GM12878 (cell line): ENCODE measurements around the gene MRPL20. TPM values are rescaled to one million over a fixed set of nuclear protein-coding genes. Genes with fewer than 3 reads are reported as not detected.

ENCODE experiments used
- CHD2 ChIP-seq: IDR thresholded peaks from 2 replicates; pipeline ENCODE4 v1.6.1; 2011; ENCODE audit warnings: low read depth, low read length, improper control_type of control experiment, borderline replicate concordance
- FOS ChIP-seq: IDR thresholded peaks from 3 replicates; pipeline ENCODE4 v1.6.1; 2011; ENCODE audit warnings: borderline replicate concordance; ENCODE audit not compliant: insufficient read length; ENCODE audit errors: extremely low read depth
- GATAD2B ChIP-seq: fragments of 450-650 bp; conservative IDR thresholded peaks from 2 replicates; pipeline ENCODE4 v1.6.1; 2017; ENCODE audit warnings: low read depth, mild to moderate bottlenecking, moderate library complexity
- PML ChIP-seq: IDR thresholded peaks from 2 replicates; pipeline ENCODE4 v1.6.1; 2012; ENCODE audit warnings: low read length, inconsistent platforms
- POLR2AphosphoS5 ChIP-seq: IDR thresholded peaks from 2 replicates; pipeline ENCODE4 v1.6.1; 2011; ENCODE audit warnings: mild to moderate bottlenecking, low read length, inconsistent platforms
- SMAD5 ChIP-seq: IDR thresholded peaks from 2 replicates; pipeline ENCODE4 v1.6.1; 2016; ENCODE audit warnings: antibody characterized with exemption, low read depth
- TARDBP ChIP-seq: IDR thresholded peaks from 2 replicates; pipeline ENCODE4 v1.6.1; 2016; ENCODE audit warnings: borderline replicate concordance
- polyA plus RNA-seq, 11 experiments: library from polyadenylated mRNA; depleted of rRNA in 4 of 11; unstranded in 6 of 11; stranded (reverse) in 5 of 11; fragments of >200 nt; fragmentation: Nextera tagmentation in 4 of 11; fragmentation: Illumina TruSeq in 1 of 11; extraction: Ambion mirVana in 4 of 11; extraction: Trizol in 1 of 11; gene quantifications; 1 replicate in 1 of 11; 2 replicates in 10 of 11; pipeline versions ENCODE4 v1.2.1 to v1.2.3, GENCODE V29; 2011 to 2016; ENCODE audit warnings: inconsistent platforms in 2 of 11, missing spikeins in 2 of 11, low read depth in 1 of 11
- total RNA-seq, 4 experiments: library from RNA; depleted of rRNA in 3 of 4; stranded (reverse); fragments of >200 nt in 3 of 4; fragmentation: Illumina TruSeq in 1 of 4; extraction: Trizol in 1 of 4; gene quantifications; 2 replicates each; pipeline versions ENCODE4 v1.2.1 to v1.2.3, GENCODE V29; 2013 to 2021
- TF ChIP-seq, protein P1 (sequence below): IDR thresholded peaks from 2 replicates; pipeline ENCODE4 v1.6.1; 2011; ENCODE audit warnings: mild to moderate bottlenecking, low read depth, low read length, moderate library complexity; ENCODE audit not compliant: insufficient replicate concordance
- TF ChIP-seq, protein P2 (sequence below), 3 experiments: IDR thresholded peaks in 2 of 3; conservative IDR thresholded peaks in 1 of 3; 2 replicates each; pipeline ENCODE4 v1.5.1; 2011; ENCODE audit warnings: low read depth in 3 of 3, low read length in 3 of 3, mild to moderate bottlenecking in 3 of 3, control low read depth in 2 of 3, moderate library complexity in 2 of 3, inconsistent platforms in 1 of 3, mixed read lengths in 1 of 3; ENCODE audit not compliant: control insufficient read depth in 2 of 3, insufficient read depth in 1 of 3; ENCODE audit errors: extremely low read depth in 1 of 3
- TF ChIP-seq, protein P3 (sequence below): IDR thresholded peaks from 2 replicates; pipeline ENCODE4 v1.6.1; 2012; ENCODE audit warnings: low read depth, low read length, improper control_type of control experiment
- TF ChIP-seq, protein P4 (sequence below): fragments of 450-650 bp; IDR thresholded peaks from 2 replicates; pipeline ENCODE4 v1.6.1; 2018; ENCODE audit warnings: borderline replicate concordance, mild to moderate bottlenecking; ENCODE audit not compliant: partially characterized antibody
- TF ChIP-seq, protein P5 (sequence below): fragments of 450-650 bp; IDR thresholded peaks from 2 replicates; pipeline ENCODE4 v1.6.1; 2017; ENCODE audit warnings: mild to moderate bottlenecking, moderate library complexity
- TF ChIP-seq, protein P6 (sequence below): fragments of 450-650 bp; IDR thresholded peaks from 2 replicates; pipeline ENCODE4 v1.6.1; 2017; ENCODE audit warnings: mild to moderate bottlenecking, moderate library complexity

The MRPL20 gene
- total and polyA plus RNA-seq, 10 of the 15 experiments (the other 5 are each of a cell fraction or from before 2014, with no cell fraction given), result 129 to 525 (median 255) TPM

DNA sequence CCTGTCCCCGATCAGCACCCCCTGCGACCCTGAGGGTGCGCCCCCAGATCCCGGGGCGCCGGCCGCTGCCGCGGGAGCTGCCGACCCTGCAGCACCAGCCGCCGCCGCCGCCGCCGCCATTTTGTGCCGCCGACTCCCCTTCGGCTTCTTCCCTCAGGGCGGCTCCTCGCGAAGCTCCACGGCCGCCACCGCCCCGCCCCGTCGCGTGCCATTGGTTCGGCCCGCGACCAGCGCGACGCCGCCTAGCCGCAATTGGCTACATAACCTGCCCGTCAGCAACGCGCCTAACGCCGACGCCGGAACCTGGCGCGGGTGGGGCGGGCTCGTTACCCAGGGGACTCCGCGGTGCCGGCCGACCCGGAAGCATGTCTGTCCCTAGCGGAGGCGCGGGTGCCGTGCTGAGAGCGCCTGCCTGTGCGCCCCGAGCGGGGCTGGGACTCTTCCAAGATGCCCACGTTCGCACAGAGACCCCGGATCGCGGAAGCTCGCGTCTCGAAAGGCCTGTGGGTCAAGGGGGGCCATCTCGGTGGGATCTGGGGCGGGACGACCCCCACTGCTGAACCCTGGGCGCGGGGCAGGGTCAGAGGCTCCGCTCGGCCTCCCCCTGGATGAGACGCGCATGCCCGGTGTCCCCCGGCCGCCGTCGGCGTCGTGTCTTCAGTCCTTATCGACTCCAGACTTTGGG is 7.8 kb downstream of the MRPL20 start, which contains the start of gene CCNL2 (continued):
- TF ChIP-seq, protein P1, sequence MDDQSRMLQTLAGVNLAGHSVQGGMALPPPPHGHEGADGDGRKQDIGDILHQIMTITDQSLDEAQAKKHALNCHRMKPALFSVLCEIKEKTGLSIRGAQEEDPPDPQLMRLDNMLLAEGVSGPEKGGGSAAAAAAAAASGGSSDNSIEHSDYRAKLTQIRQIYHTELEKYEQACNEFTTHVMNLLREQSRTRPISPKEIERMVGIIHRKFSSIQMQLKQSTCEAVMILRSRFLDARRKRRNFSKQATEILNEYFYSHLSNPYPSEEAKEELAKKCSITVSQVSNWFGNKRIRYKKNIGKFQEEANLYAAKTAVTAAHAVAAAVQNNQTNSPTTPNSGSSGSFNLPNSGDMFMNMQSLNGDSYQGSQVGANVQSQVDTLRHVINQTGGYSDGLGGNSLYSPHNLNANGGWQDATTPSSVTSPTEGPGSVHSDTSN, result peak; percentile 98
- TF ChIP-seq FOS, result peak; percentile 94
- TF ChIP-seq, protein P2, sequence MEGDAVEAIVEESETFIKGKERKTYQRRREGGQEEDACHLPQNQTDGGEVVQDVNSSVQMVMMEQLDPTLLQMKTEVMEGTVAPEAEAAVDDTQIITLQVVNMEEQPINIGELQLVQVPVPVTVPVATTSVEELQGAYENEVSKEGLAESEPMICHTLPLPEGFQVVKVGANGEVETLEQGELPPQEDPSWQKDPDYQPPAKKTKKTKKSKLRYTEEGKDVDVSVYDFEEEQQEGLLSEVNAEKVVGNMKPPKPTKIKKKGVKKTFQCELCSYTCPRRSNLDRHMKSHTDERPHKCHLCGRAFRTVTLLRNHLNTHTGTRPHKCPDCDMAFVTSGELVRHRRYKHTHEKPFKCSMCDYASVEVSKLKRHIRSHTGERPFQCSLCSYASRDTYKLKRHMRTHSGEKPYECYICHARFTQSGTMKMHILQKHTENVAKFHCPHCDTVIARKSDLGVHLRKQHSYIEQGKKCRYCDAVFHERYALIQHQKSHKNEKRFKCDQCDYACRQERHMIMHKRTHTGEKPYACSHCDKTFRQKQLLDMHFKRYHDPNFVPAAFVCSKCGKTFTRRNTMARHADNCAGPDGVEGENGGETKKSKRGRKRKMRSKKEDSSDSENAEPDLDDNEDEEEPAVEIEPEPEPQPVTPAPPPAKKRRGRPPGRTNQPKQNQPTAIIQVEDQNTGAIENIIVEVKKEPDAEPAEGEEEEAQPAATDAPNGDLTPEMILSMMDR (IDR thresholded peaks at IDR 0.05 in 2 of 3, conservative IDR thresholded peaks at IDR 0.05 in 1 of 3; ENCODE audit: control insufficient read depth in 2 of 3, extremely low read depth in 1 of 3, insufficient read depth in 1 of 3, low read depth in 3 of 3, low read length in 3 of 3), result peak; percentile 38 to 71 (median 55); a peak in 5 of 6 replicates
- peak; percentile 87 for TF ChIP-seq GATAD2B
- TF ChIP-seq, protein P3, sequence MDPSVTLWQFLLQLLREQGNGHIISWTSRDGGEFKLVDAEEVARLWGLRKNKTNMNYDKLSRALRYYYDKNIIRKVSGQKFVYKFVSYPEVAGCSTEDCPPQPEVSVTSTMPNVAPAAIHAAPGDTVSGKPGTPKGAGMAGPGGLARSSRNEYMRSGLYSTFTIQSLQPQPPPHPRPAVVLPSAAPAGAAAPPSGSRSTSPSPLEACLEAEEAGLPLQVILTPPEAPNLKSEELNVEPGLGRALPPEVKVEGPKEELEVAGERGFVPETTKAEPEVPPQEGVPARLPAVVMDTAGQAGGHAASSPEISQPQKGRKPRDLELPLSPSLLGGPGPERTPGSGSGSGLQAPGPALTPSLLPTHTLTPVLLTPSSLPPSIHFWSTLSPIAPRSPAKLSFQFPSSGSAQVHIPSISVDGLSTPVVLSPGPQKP, result peak; percentile 71
- TF ChIP-seq, protein P4, sequence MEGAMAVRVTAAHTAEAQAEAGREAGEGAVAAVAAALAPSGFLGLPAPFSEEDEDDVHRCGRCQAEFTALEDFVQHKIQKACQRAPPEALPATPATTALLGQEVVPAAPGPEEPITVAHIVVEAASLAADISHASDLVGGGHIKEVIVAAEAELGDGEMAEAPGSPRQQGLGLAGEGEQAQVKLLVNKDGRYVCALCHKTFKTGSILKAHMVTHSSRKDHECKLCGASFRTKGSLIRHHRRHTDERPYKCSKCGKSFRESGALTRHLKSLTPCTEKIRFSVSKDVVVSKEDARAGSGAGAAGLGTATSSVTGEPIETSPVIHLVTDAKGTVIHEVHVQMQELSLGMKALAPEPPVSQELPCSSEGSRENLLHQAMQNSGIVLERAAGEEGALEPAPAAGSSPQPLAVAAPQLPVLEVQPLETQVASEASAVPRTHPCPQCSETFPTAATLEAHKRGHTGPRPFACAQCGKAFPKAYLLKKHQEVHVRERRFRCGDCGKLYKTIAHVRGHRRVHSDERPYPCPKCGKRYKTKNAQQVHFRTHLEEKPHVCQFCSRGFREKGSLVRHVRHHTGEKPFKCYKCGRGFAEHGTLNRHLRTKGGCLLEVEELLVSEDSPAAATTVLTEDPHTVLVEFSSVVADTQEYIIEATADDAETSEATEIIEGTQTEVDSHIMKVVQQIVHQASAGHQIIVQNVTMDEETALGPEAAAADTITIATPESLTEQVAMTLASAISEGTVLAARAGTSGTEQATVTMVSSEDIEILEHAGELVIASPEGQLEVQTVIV, result peak; percentile 86
- no peak for TF ChIP-seq PML
- TF ChIP-seq POLR2AphosphoS5, result peak; percentile 85
- TF ChIP-seq CHD2, result peak; percentile 97
- TF ChIP-seq, protein P5, sequence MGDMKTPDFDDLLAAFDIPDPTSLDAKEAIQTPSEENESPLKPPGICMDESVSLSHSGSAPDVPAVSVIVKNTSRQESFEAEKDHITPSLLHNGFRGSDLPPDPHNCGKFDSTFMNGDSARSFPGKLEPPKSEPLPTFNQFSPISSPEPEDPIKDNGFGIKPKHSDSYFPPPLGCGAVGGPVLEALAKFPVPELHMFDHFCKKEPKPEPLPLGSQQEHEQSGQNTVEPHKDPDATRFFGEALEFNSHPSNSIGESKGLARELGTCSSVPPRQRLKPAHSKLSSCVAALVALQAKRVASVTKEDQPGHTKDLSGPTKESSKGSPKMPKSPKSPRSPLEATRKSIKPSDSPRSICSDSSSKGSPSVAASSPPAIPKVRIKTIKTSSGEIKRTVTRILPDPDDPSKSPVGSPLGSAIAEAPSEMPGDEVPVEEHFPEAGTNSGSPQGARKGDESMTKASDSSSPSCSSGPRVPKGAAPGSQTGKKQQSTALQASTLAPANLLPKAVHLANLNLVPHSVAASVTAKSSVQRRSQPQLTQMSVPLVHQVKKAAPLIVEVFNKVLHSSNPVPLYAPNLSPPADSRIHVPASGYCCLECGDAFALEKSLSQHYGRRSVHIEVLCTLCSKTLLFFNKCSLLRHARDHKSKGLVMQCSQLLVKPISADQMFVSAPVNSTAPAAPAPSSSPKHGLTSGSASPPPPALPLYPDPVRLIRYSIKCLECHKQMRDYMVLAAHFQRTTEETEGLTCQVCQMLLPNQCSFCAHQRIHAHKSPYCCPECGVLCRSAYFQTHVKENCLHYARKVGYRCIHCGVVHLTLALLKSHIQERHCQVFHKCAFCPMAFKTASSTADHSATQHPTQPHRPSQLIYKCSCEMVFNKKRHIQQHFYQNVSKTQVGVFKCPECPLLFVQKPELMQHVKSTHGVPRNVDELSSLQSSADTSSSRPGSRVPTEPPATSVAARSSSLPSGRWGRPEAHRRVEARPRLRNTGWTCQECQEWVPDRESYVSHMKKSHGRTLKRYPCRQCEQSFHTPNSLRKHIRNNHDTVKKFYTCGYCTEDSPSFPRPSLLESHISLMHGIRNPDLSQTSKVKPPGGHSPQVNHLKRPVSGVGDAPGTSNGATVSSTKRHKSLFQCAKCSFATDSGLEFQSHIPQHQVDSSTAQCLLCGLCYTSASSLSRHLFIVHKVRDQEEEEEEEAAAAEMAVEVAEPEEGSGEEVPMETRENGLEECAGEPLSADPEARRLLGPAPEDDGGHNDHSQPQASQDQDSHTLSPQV, result no peak
- TF ChIP-seq TARDBP, result no peak
- TF ChIP-seq, protein P6, sequence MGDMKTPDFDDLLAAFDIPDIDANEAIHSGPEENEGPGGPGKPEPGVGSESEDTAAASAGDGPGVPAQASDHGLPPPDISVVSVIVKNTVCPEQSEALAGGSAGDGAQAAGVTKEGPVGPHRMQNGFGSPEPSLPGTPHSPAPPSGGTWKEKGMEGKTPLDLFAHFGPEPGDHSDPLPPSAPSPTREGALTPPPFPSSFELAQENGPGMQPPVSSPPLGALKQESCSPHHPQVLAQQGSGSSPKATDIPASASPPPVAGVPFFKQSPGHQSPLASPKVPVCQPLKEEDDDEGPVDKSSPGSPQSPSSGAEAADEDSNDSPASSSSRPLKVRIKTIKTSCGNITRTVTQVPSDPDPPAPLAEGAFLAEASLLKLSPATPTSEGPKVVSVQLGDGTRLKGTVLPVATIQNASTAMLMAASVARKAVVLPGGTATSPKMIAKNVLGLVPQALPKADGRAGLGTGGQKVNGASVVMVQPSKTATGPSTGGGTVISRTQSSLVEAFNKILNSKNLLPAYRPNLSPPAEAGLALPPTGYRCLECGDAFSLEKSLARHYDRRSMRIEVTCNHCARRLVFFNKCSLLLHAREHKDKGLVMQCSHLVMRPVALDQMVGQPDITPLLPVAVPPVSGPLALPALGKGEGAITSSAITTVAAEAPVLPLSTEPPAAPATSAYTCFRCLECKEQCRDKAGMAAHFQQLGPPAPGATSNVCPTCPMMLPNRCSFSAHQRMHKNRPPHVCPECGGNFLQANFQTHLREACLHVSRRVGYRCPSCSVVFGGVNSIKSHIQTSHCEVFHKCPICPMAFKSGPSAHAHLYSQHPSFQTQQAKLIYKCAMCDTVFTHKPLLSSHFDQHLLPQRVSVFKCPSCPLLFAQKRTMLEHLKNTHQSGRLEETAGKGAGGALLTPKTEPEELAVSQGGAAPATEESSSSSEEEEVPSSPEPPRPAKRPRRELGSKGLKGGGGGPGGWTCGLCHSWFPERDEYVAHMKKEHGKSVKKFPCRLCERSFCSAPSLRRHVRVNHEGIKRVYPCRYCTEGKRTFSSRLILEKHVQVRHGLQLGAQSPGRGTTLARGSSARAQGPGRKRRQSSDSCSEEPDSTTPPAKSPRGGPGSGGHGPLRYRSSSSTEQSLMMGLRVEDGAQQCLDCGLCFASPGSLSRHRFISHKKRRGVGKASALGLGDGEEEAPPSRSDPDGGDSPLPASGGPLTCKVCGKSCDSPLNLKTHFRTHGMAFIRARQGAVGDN, result peak; percentile 33
- peak; percentile 72; the same call in 1 of the 2 replicates for TF ChIP-seq SMAD5
